Sigmoid colon (tissue), 7 donors: ENCODE measurements around the gene EHBP1. TPM values are rescaled to one million over a fixed set of nuclear protein-coding genes. Genes with fewer than 3 reads are reported as not detected.

ENCODE experiments used
- DNase-seq: peaks from one replicate; pipeline ENCODE4 v3.0.0-alpha.2; 2019
- H3K27ac ChIP-seq, 4 donors: fragments of 200-600 bp; sonication (generic); one replicate each; pipeline ENCODE4 v1.5.1; 2016 to 2019; ENCODE audit warnings: mild to moderate bottlenecking in 1 of 4
- H3K27me3 ChIP-seq, 3 donors: fragments of 200-600 bp; sonication (generic); one replicate each; pipeline ENCODE4 v1.5.1; 2019; ENCODE audit warnings: mild to moderate bottlenecking in 1 of 3
- H3K36me3 ChIP-seq, 4 donors: fragments of 200-600 bp; sonication (generic); one replicate each; pipeline ENCODE4 v1.5.1; 2016 to 2019
- H3K4me1 ChIP-seq, 4 donors: fragments of 200-600 bp; sonication (generic); one replicate each; pipeline ENCODE4 v1.5.1; 2017 to 2019
- H3K4me3 ChIP-seq, 4 donors: fragments of 200-600 bp; sonication (generic); one replicate each; pipeline ENCODE4 v1.5.1; 2017 to 2019; ENCODE audit warnings: mild to moderate bottlenecking in 2 of 4, moderate library complexity in 1 of 4
- H3K9me3 ChIP-seq, 4 donors: fragments of 200-600 bp in 3 of 4; sonication (generic) in 3 of 4; one replicate each; pipeline versions ENCODE4 v1.5.1 to v1.6.1; 2013 to 2019
- EP300 ChIP-seq, 4 donors: sonication (generic); formaldehyde crosslinking; IDR thresholded peaks; one replicate each; pipeline ENCODE4 v1.6.1; 2017; ENCODE audit warnings: antibody characterized with exemption in 4 of 4
- POLR2A ChIP-seq, 2 donors: fragments of 450-650 bp; IDR thresholded peaks; one replicate each; pipeline ENCODE4 v1.6.1; 2016; ENCODE audit warnings: antibody characterized with exemption in 2 of 2, mild to moderate bottlenecking in 2 of 2, moderate library complexity in 2 of 2
- POLR2AphosphoS5 ChIP-seq, 4 donors: sonication (generic); formaldehyde crosslinking; IDR thresholded peaks; one replicate each; pipeline ENCODE4 v1.6.1; 2017; ENCODE audit warnings: antibody characterized with exemption in 4 of 4
- WGBS, 2 donors: extraction: QIAGEN DNeasy Blood & Tissue Kit; methylation state at CpG; one replicate each; pipeline ENCODE4 v1.1.7; 2013; 5-methylcytosine and 5-hydroxymethylcytosine counted together
- intact Hi-C: fragments of 100-400 bp; cut with DNase I; formaldehyde crosslinking; loops from one replicate; pipeline ENCODE4 v1.15.1; 2023
- polyA plus RNA-seq, 3 donors: library from polyadenylated mRNA; stranded (reverse); fragments of 200-250 nt; gene quantifications; one replicate each; pipeline ENCODE4 v1.2.3, GENCODE V29; 2013
- total RNA-seq, 4 donors: library from RNA; depleted of rRNA; stranded (reverse); fragments of >200 nt; gene quantifications; one replicate each; pipeline ENCODE4 v1.1.0, GENCODE V29; 2016
- TF ChIP-seq, protein P1 (sequence below), 4 experiments: fragments of 450-650 bp in 3 of 4; fragments of 200-600 bp in 1 of 4; IDR thresholded peaks; one replicate each; pipeline ENCODE4 v1.5.1; 2016 to 2019; ENCODE audit warnings: antibody characterized with exemption in 4 of 4, mild to moderate bottlenecking in 3 of 4, moderate library complexity in 2 of 4
- donor health status: healthy with polysubstance abuse.
- donor health status: Bipolar disorder and iron deficiency.
- donor health status: healthy.

EHBP1 gene
- total and polyA plus RNA-seq, 7 donors = 12.7 to 161 (median 121) TPM

- intact Hi-C loops = no loop called here
- TF ChIP-seq POLR2A (IDR thresholded peaks at IDR 0.05) = no peak
- no peak for TF ChIP-seq POLR2AphosphoS5 (IDR thresholded peaks at IDR 0.05)
- TF ChIP-seq, protein P1, sequence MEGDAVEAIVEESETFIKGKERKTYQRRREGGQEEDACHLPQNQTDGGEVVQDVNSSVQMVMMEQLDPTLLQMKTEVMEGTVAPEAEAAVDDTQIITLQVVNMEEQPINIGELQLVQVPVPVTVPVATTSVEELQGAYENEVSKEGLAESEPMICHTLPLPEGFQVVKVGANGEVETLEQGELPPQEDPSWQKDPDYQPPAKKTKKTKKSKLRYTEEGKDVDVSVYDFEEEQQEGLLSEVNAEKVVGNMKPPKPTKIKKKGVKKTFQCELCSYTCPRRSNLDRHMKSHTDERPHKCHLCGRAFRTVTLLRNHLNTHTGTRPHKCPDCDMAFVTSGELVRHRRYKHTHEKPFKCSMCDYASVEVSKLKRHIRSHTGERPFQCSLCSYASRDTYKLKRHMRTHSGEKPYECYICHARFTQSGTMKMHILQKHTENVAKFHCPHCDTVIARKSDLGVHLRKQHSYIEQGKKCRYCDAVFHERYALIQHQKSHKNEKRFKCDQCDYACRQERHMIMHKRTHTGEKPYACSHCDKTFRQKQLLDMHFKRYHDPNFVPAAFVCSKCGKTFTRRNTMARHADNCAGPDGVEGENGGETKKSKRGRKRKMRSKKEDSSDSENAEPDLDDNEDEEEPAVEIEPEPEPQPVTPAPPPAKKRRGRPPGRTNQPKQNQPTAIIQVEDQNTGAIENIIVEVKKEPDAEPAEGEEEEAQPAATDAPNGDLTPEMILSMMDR (IDR thresholded peaks at IDR 0.05) = no peak
- TF ChIP-seq EP300 (IDR thresholded peaks at IDR 0.05) = no peak
These were observed 175.8 kb downstream of the EHBP1 start for GRCh38 chr2:62881162-62881795.

DNA sequence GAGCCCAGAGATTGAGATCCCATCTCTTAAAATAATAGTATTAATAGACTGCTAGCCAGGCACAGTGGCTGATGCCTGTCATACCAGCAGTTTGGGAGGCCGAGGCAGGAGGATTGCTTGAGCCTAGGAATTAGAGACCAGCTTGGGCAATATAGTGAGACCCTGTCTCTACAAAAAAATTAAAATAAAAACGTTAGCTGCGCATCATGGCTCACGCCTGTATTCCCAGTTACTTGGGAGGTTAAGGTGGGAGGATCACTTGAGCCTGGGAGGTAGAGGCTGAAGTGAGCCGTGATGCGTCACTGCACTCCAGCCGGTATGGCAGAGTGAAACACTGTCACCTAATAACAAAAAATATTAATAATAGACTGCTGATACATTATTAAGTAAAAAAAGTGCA lies 178.1 kb downstream of the EHBP1 start:
- WGBS, 2 donors = 96 to 98% methylated on average over 7 of the region's 7 CpGs

More at GRCh38 chr2:62881162-62881795, 175.8 kb downstream of the EHBP1 start:
- peaks cover 4 to 37% (median 14%) of the 10 kb centered on the region in 4 donors for H3K36me3 ChIP-seq
- no peak overlapping the region for H3K4me3 ChIP-seq
- H3K4me1 ChIP-seq = no peaks in the 10 kb centered on the region
- no peak for DNase-seq
- WGBS, 2 donors = 84 to 97% methylated on average over 4 of the region's 4 CpGs
- no peak overlapping the region for H3K27ac ChIP-seq
- H3K9me3 ChIP-seq = no peaks in the 10 kb centered on the region
- no peaks in the 10 kb centered on the region for H3K27me3 ChIP-seq

GRCh38 chr2:62884086-62884485 lies 178.6 kb downstream of the EHBP1 start:
- Histone ChIP-seq H3K4me3 (no peak overlapping the region), H3K27ac (no peak overlapping the region), H3K27me3 (no peaks in the 10 kb centered on the region), H3K36me3 (peaks cover 0 to 9% (median 0%) of the 10 kb centered on the region in 4 donors), H3K9me3 (no peaks in the 10 kb centered on the region), H3K4me1 (no peaks in the 10 kb centered on the region)
- WGBS, 2 donors = 95 to 96% methylated on average over 2 of the region's 2 CpGs
- TF ChIP-seq EP300 (IDR thresholded peaks at IDR 0.05) (no peak), POLR2A (IDR thresholded peaks at IDR 0.05) (no peak), POLR2AphosphoS5 (IDR thresholded peaks at IDR 0.05) (no peak)
- TF ChIP-seq, protein P1 (IDR thresholded peaks at IDR 0.05) = no peak
- DNase-seq = no peak
- intact Hi-C loops = no loop called here

More for the DNA sequence above, 178.1 kb downstream of the EHBP1 start:
- Histone ChIP-seq H3K4me1 (no peaks in the 10 kb centered on the region), H3K27ac (no peak overlapping the region), H3K36me3 (peaks cover 0 to 14% (median 0%) of the 10 kb centered on the region in 4 donors), H3K4me3 (no peak overlapping the region), H3K9me3 (no peaks in the 10 kb centered on the region), H3K27me3 (no peaks in the 10 kb centered on the region)
- intact Hi-C loops = no loop called here
- TF ChIP-seq, protein P1 (IDR thresholded peaks at IDR 0.05) = no peak
- TF ChIP-seq EP300 (IDR thresholded peaks at IDR 0.05) = no peak
- TF ChIP-seq POLR2A (IDR thresholded peaks at IDR 0.05) = no peak
- no peak for TF ChIP-seq POLR2AphosphoS5 (IDR thresholded peaks at IDR 0.05)
- DNase-seq = no peak

- Histone ChIP-seq H3K9me3 (no peaks in the 10 kb centered on the region), H3K27ac (no peak overlapping the region), H3K4me3 (no peak overlapping the region), H3K4me1 (no peaks in the 10 kb centered on the region), H3K36me3 (peaks cover 0 to 8% (median 0%) of the 10 kb centered on the region in 4 donors), H3K27me3 (no peaks in the 10 kb centered on the region)
- intact Hi-C loops = no loop called here
- no peak for TF ChIP-seq EP300 (IDR thresholded peaks at IDR 0.05)
- 86 to 97% methylated on average over 1 of the region's 1 CpG for WGBS, 2 donors
- no peak for DNase-seq
These were observed 179.0 kb downstream of the EHBP1 start for GRCh38 chr2:62884514-62884913.

DNA sequence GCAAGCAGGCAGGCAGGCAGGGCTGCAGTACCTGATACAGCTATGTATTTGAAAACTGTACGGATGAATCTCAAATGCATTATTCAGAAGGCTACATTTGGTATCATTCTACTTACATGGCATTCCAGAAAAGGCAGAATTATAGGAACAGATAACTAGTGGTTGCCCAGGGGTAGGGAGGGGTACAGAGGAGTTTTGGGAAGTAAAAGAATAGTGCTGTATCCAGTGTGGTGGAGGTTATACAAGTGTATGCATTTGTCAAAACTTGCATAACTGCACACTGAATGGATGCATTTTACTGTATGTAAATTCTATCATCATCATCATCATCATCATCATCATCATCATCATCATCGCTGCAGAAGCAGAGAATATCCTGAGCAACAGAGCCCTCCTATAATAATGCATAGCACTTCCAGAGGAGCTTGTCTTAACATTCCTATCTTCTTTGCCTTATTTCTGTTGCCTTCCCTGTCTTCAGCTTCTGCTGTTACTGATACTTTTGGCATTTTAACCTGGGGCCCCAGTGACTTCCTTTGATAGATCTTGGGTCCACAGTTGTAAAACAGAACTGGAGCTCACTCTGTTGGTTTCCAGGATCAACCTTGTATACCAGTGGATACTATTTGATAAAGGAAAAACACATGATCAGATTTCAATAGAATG lies 189.6 kb downstream of the EHBP1 start:
- DNase-seq = no peak
- WGBS, 2 donors = 97% methylated on average over 2 of the region's 2 CpGs
- TF ChIP-seq POLR2A (IDR thresholded peaks at IDR 0.05) (no peak), EP300 (IDR thresholded peaks at IDR 0.05) (no peak), POLR2AphosphoS5 (IDR thresholded peaks at IDR 0.05) (no peak)
- TF ChIP-seq, protein P1 (IDR thresholded peaks at IDR 0.05) = no peak
- H3K9me3 ChIP-seq = no peaks in the 10 kb centered on the region
- H3K27me3 ChIP-seq = no peaks in the 10 kb centered on the region
- intact Hi-C loops = no loop called here
- peaks cover 0 to 6% (median 0%) of the 10 kb centered on the region in 4 donors for H3K36me3 ChIP-seq
- no peak overlapping the region for H3K27ac ChIP-seq
- peaks cover 0 to 15% (median 3%) of the 10 kb centered on the region in 4 donors for H3K4me1 ChIP-seq
- no peak overlapping the region for H3K4me3 ChIP-seq
